Neural cell (in vitro differentiated cells): ENCODE results near the gene C10orf53.

Source experiments
- EP300 ChIP-seq: fragments of 450-650 bp; conservative IDR thresholded peaks from 2 replicates; pipeline ENCODE4 v1.6.1; 2014; ENCODE audit warnings: antibody characterized with exemption, mild to moderate bottlenecking, moderate library complexity; ENCODE audit not compliant: poor library complexity, severe bottlenecking
- RAD21 ChIP-seq: fragments of 450-650 bp; conservative IDR thresholded peaks from 2 replicates; pipeline ENCODE4 v1.6.1; 2014; ENCODE audit warnings: antibody characterized with exemption, mild to moderate bottlenecking, moderate library complexity

- TF ChIP-seq RAD21 = no peak
- no peak for TF ChIP-seq EP300
Measured at GRCh38 chr10:49739426-49739825, 60.0 kb downstream of the C10orf53 start.
